Suppressor macrophage (primary cell): ENCODE measurements around the gene NAV2.

Experiments used
- DNase-seq, 4 experiments: peaks; one replicate each; pipeline ENCODE4 v3.0.0-alpha.2; 2020 to 2022

The NAV2 gene

GRCh38 chr11:19838994-19839768 is 126.5 kb downstream of the NAV2 start:
- no peak for DNase-seq

- DNase-seq = no peak
These were observed 128.3 kb downstream of the NAV2 start for GRCh38 chr11:19840961-19841360.

- no peak for DNase-seq
These were observed 129.9 kb downstream of the NAV2 start for GRCh38 chr11:19842505-19842904.

- no peak for DNase-seq
These were observed 130.4 kb downstream of the NAV2 start for GRCh38 chr11:19843079-19843478.

GRCh38 chr11:19844012-19844411 is 131.4 kb downstream of the NAV2 start:
- DNase-seq = no peak

GRCh38 chr11:19844806-19845205 is 132.2 kb downstream of the NAV2 start:
- no peak for DNase-seq

- DNase-seq = no peak
These were observed 133.0 kb downstream of the NAV2 start for GRCh38 chr11:19845626-19846025.

GRCh38 chr11:19846654-19847305 is 134.1 kb downstream of the NAV2 start:
- no peak for DNase-seq

- DNase-seq = no peak
These were observed 135.6 kb downstream of the NAV2 start for GRCh38 chr11:19848219-19848618.

GRCh38 chr11:19849107-19849789 is 136.6 kb downstream of the NAV2 start:
- no peak for DNase-seq

- DNase-seq = no peak
These were observed 137.4 kb downstream of the NAV2 start for GRCh38 chr11:19849947-19850593.

GRCh38 chr11:19852288-19852687 is 139.7 kb downstream of the NAV2 start:
- no peak for DNase-seq

- DNase-seq = no peak
These were observed 140.4 kb downstream of the NAV2 start for GRCh38 chr11:19853016-19853415.

- DNase-seq = no peak
These were observed 141.3 kb downstream of the NAV2 start for GRCh38 chr11:19853920-19854319.

GRCh38 chr11:19861171-19861570 is 148.5 kb downstream of the NAV2 start:
- no peak for DNase-seq

GRCh38 chr11:19862091-19862490 is 149.5 kb downstream of the NAV2 start:
- DNase-seq = no peak

- DNase-seq = no peak
These were observed 151.8 kb downstream of the NAV2 start for GRCh38 chr11:19864141-19865140.

GRCh38 chr11:19866037-19866436 is 153.4 kb downstream of the NAV2 start:
- no peak for DNase-seq

- DNase-seq = no peak
These were observed 153.9 kb downstream of the NAV2 start for GRCh38 chr11:19866521-19866920.

GRCh38 chr11:19867064-19867463 is 154.4 kb downstream of the NAV2 start:
- DNase-seq = no peak

- no peak for DNase-seq
These were observed 155.7 kb downstream of the NAV2 start for GRCh38 chr11:19868281-19868821.

- no peak for DNase-seq
These were observed 156.2 kb downstream of the NAV2 start for GRCh38 chr11:19868871-19869270.
